Neural crest cell (in vitro differentiated cells): ENCODE data around the gene POLR3E. TPM values are rescaled to one million over a fixed set of nuclear protein-coding genes. Genes with fewer than 3 reads are reported as not detected.

Source experiments
- DNase-seq: peaks from one replicate; pipeline ENCODE4 v3.0.0; 2021; ENCODE audit warnings: low read depth, mixed read lengths, low spot score
- H3K27ac Mint-ChIP-seq: one replicate; pipeline ENCODE4 v1.8.0; 2021; ENCODE audit warnings: mild to moderate bottlenecking, mixed read lengths; ENCODE audit not compliant: unreplicated experiment
- H3K27me3 Mint-ChIP-seq: 2 replicates; pipeline ENCODE4 v1.8.0; 2021; ENCODE audit warnings: low read depth, mild to moderate bottlenecking, mixed read lengths
- H3K36me3 Mint-ChIP-seq: 2 replicates; pipeline ENCODE4 v1.8.0; 2021; ENCODE audit warnings: low read depth, mild to moderate bottlenecking, mixed read lengths
- H3K4me1 Mint-ChIP-seq: 2 replicates; pipeline ENCODE4 v1.8.0; 2021; ENCODE audit warnings: mixed read lengths
- H3K4me3 Mint-ChIP-seq: one replicate; pipeline ENCODE4 v1.8.0; 2021; ENCODE audit warnings: mild to moderate bottlenecking, mixed read lengths
- H3K9me3 Mint-ChIP-seq: 2 replicates; pipeline ENCODE4 v1.8.0; 2021; ENCODE audit warnings: mixed read lengths
- CTCF ChIP-seq: fragments of 200-600 bp; sonication (generic); conservative IDR thresholded peaks from 2 replicates; pipeline ENCODE4 v1.5.0; 2021; ENCODE audit warnings: antibody characterized with exemption, mild to moderate bottlenecking
- total RNA-seq: library from RNA; stranded (reverse); gene quantifications from 2 replicates; pipeline ENCODE4 v1.2.1, GENCODE V29; 2021

The POLR3E gene
- total RNA-seq, 1 donor from 2014 or later: 73.5 TPM

- Mint-ChIP-seq H3K27me3 (no peaks in the 10 kb centered on the region), H3K36me3 (peaks cover 9% of the 10 kb centered on the region), H3K4me3 (no peak overlapping the region), H3K9me3 (no peaks in the 10 kb centered on the region), H3K27ac (no peak overlapping the region), H3K4me1 (no peaks in the 10 kb centered on the region)
- TF ChIP-seq CTCF: no peak
- DNase-seq: no peak
Observed at GRCh38 chr16:22315979-22316378, 18.8 kb downstream of the POLR3E start.

- no peak for TF ChIP-seq CTCF
- Mint-ChIP-seq H3K4me1 (no peaks in the 10 kb centered on the region), H3K27me3 (no peaks in the 10 kb centered on the region), H3K9me3 (no peaks in the 10 kb centered on the region), H3K27ac (no peak overlapping the region), H3K36me3 (peaks cover 9% of the 10 kb centered on the region), H3K4me3 (no peak overlapping the region)
- DNase-seq: no peak
Observed at GRCh38 chr16:22316411-22316811, 19.2 kb downstream of the POLR3E start.

GRCh38 chr16:22317001-22317530, 19.9 kb downstream of the POLR3E start:
- Mint-ChIP-seq H3K27ac (no peak overlapping the region), H3K27me3 (no peaks in the 10 kb centered on the region), H3K36me3 (peaks cover 6% of the 10 kb centered on the region), H3K4me3 (no peak overlapping the region), H3K9me3 (no peaks in the 10 kb centered on the region), H3K4me1 (no peaks in the 10 kb centered on the region)
- TF ChIP-seq CTCF: no peak
- no peak for DNase-seq

GRCh38 chr16:22317625-22318024, 20.4 kb downstream of the POLR3E start:
- no peaks in the 10 kb centered on the region for H3K27me3 Mint-ChIP-seq
- no peak for DNase-seq
- no peaks in the 10 kb centered on the region for H3K4me1 Mint-ChIP-seq
- no peaks in the 10 kb centered on the region for H3K9me3 Mint-ChIP-seq
- no peak overlapping the region for H3K4me3 Mint-ChIP-seq
- H3K36me3 Mint-ChIP-seq: peaks cover 6% of the 10 kb centered on the region
- TF ChIP-seq CTCF: no peak
- H3K27ac Mint-ChIP-seq: no peak overlapping the region

GRCh38 chr16:22318690-22319358, 21.6 kb downstream of the POLR3E start:
- Mint-ChIP-seq H3K27ac (no peak overlapping the region), H3K4me1 (no peaks in the 10 kb centered on the region), H3K4me3 (no peak overlapping the region), H3K27me3 (no peaks in the 10 kb centered on the region), H3K9me3 (no peaks in the 10 kb centered on the region), H3K36me3 (peaks cover 3% of the 10 kb centered on the region)
- TF ChIP-seq CTCF: peak; percentile 64
- DNase-seq: peak; percentile 28
